Thoracic aorta (tissue), 2 donors: ENCODE measurements around the gene PLCB3. TPM values are rescaled to one million over a fixed set of nuclear protein-coding genes. Genes with fewer than 3 reads are reported as not detected.

Source experiments
- ATAC-seq: fragments of 150-250 bp; one replicate; pipeline ENCODE4 v1.8.0; 2017; ENCODE audit warnings: low read depth; ENCODE audit not compliant: insufficient number of reproducible peaks, low FRiP score
- DNase-seq: peaks from one replicate; pipeline ENCODE4 v3.0.0-alpha.2; 2020; ENCODE audit warnings: low spot score
- H3K27ac ChIP-seq, 2 donors: fragments of 200-600 bp; sonication (generic); 1 replicate in 1 of 2; 2 replicates in 1 of 2; pipeline ENCODE4 v1.5.1; 2016; ENCODE audit warnings: mild to moderate bottlenecking in 2 of 2, moderate library complexity in 2 of 2
- H3K27me3 ChIP-seq: fragments of 200-600 bp; sonication (generic); replicated peaks from 2 replicates; pipeline ENCODE4 v1.6.0; 2016; ENCODE audit warnings: mild to moderate bottlenecking; ENCODE audit not compliant: insufficient read depth
- H3K36me3 ChIP-seq: fragments of 200-600 bp; sonication (generic); one replicate; pipeline ENCODE4 v1.5.1; 2016
- H3K4me1 ChIP-seq, 2 donors: fragments of 200-600 bp; sonication (generic); 1 replicate in 1 of 2; 2 replicates in 1 of 2; pipeline versions ENCODE4 v1.5.1 to v1.6.0; 2016; ENCODE audit warnings: low read depth in 2 of 2, mild to moderate bottlenecking in 1 of 2; ENCODE audit not compliant: control insufficient read depth in 1 of 2
- H3K4me3 ChIP-seq: fragments of 200-600 bp; sonication (generic); 2 replicates; pipeline ENCODE4 v1.5.1; 2016; ENCODE audit warnings: mild to moderate bottlenecking
- H3K9me3 ChIP-seq: fragments of 200-600 bp; sonication (generic); 2 replicates; pipeline ENCODE4 v1.5.1; 2016
- total RNA-seq, 2 donors: library from RNA; depleted of rRNA; stranded (reverse); fragments of >200 nt; gene quantifications; one replicate each; pipeline versions ENCODE4 v1.1.0 to v1.2.3, GENCODE V29; 2016
- TF ChIP-seq, protein P1 (sequence below): fragments of 200-600 bp; sonication (generic); IDR thresholded peaks from one replicate; pipeline ENCODE4 v1.5.1; 2019; ENCODE audit warnings: antibody characterized with exemption

The PLCB3 gene
- total RNA-seq, 2 donors from 2014 or later: 31.5 to 39.7 TPM

DNA sequence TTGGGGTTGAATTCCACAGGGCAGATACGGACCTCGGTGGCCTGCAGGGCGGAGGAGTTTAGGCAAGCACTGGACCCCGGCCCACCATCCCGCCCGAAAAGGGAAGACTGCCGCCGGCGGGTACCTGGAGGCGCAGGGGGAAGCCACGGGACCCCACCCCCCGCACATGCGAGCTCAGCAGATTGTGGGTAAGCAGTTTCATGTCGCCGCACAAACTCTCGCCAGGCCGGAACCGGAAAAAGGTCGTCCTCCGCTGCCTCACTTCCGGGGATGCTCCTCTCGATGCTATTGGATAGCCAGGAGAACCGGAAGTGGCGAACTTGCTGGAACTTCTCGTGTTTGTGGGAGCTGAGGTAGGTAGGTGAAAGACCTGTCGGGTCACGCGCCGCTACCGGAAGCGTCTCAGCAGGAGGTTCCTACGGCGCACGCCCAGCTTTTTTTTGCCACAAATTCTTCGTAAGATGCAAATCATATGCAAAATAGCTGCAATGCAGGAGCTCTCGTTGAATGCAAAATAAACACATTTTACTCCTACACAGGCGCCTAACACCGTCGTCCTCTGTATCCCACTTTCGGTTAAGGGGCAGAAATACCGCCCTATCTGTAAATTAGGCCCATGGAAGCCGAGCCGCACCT is 66.1 kb downstream of the PLCB3 start, which contains the start of gene TRMT112:
Gene TRMT112 (minus strand): TSS at position 235 of the 636 bp plus-strand sequence. CDS start 33 bp downstream, at position 202.
- Histone ChIP-seq H3K4me3 (peak within 1 kb of the TSS; percentile 79), H3K36me3 (peaks cover 10% of the 10 kb centered on the region), H3K27me3 (no peaks in the 10 kb centered on the region), H3K4me1 (peaks cover 8 to 19% of the 10 kb centered on the region in 2 donors), H3K27ac (peak within 1 kb of the TSS; percentile 97 to 100), H3K9me3 (no peaks in the 10 kb centered on the region)
- DNase-seq (peak; percentile 96), ATAC-seq (peak; percentile 88)
- TF ChIP-seq, protein P1, sequence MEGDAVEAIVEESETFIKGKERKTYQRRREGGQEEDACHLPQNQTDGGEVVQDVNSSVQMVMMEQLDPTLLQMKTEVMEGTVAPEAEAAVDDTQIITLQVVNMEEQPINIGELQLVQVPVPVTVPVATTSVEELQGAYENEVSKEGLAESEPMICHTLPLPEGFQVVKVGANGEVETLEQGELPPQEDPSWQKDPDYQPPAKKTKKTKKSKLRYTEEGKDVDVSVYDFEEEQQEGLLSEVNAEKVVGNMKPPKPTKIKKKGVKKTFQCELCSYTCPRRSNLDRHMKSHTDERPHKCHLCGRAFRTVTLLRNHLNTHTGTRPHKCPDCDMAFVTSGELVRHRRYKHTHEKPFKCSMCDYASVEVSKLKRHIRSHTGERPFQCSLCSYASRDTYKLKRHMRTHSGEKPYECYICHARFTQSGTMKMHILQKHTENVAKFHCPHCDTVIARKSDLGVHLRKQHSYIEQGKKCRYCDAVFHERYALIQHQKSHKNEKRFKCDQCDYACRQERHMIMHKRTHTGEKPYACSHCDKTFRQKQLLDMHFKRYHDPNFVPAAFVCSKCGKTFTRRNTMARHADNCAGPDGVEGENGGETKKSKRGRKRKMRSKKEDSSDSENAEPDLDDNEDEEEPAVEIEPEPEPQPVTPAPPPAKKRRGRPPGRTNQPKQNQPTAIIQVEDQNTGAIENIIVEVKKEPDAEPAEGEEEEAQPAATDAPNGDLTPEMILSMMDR: no peak

- peak within 1 kb of the TSS; percentile 79 for H3K4me3 ChIP-seq
- H3K27me3 ChIP-seq: no peaks in the 10 kb centered on the region
- peaks cover 8 to 19% of the 10 kb centered on the region in 2 donors for H3K4me1 ChIP-seq
- peak within 1 kb of the TSS; percentile 97 to 100 for H3K27ac ChIP-seq
- ATAC-seq: peak; percentile 73
- DNase-seq: peak; percentile 90
- H3K36me3 ChIP-seq: peaks cover 10% of the 10 kb centered on the region
- no peaks in the 10 kb centered on the region for H3K9me3 ChIP-seq
- TF ChIP-seq, protein P1: peak; percentile 13
Measured at GRCh38 chr11:64317961-64318765, 66.8 kb downstream of the PLCB3 start, which contains the start of gene PRDX5. TSS of gene PRDX5 (plus strand) at chr11:64318121. CDS start at chr11:64318216, 95 bp downstream.

Other genes with a start within 250 kb of the PLCB3 start
- gene FLRT1, start 215.6 kb upstream of the PLCB3 start, total RNA-seq: under 1 TPM in 1 of 2 donors, not detected in 1; 0.41 TPM
- gene MACROD1, start 85.4 kb upstream of the PLCB3 start, total RNA-seq: 10 to 100 TPM; 15.8 to 17.6 TPM
- 10 to 100 TPM; 74.7 to 91.2 TPM for gene STIP1, start 65.4 kb upstream of the PLCB3 start, total RNA-seq
- 10 to 100 TPM; 47.2 to 66.6 TPM for gene FERMT3, start 44.8 kb upstream of the PLCB3 start, total RNA-seq
- 10 to 100 TPM; 67.2 to 95.3 TPM for gene TRPT1, start 25.3 kb upstream of the PLCB3 start, total RNA-seq
- 10 to 100 TPM; 52.3 to 61.6 TPM for gene NUDT22, start 25.3 kb upstream of the PLCB3 start, total RNA-seq
- 10 to 100 TPM; 13.5 to 53.2 TPM for gene DNAJC4, start 21.0 kb upstream of the PLCB3 start, total RNA-seq
- gene VEGFB, start 16.9 kb upstream of the PLCB3 start, total RNA-seq: 100 to 1,000 TPM in 1 of 2 donors, 10 to 100 TPM in 1; 81.8 to 107 TPM
- gene FKBP2, start 10.4 kb upstream of the PLCB3 start, total RNA-seq: 10 to 100 TPM; 51.7 to 53.0 TPM
- 100 to 1,000 TPM in 1 of 2 donors, 10 to 100 TPM in 1; 75.3 to 122 TPM for gene PPP1R14B, start 4.6 kb upstream of the PLCB3 start, total RNA-seq
- gene BAD, start 33.1 kb downstream of the PLCB3 start, total RNA-seq: 10 to 100 TPM; 39.2 to 83.8 TPM
- 10 to 100 TPM in 1 of 2 donors, 1 to 10 TPM in 1; 8.7 to 19.0 TPM for gene GPR137, start 34.3 kb downstream of the PLCB3 start, total RNA-seq
- not detected for gene KCNK4, start 39.8 kb downstream of the PLCB3 start, total RNA-seq
- not detected for gene CATSPERZ, start 48.8 kb downstream of the PLCB3 start, total RNA-seq
- 10 to 100 TPM; 33.4 to 46.0 TPM for gene ESRRA, start 54.0 kb downstream of the PLCB3 start, total RNA-seq
- gene TRMT112, start 66.0 kb downstream of the PLCB3 start, total RNA-seq: 100 to 1,000 TPM; 157 to 218 TPM
- gene PRDX5, start 66.6 kb downstream of the PLCB3 start, total RNA-seq: 100 to 1,000 TPM in 1 of 2 donors, 10 to 100 TPM in 1; 91.1 to 136 TPM
- gene CCDC88B, start 88.7 kb downstream of the PLCB3 start, total RNA-seq: 10 to 100 TPM; 10.3 to 19.0 TPM
- gene RPS6KA4, start 107.6 kb downstream of the PLCB3 start, total RNA-seq: 10 to 100 TPM; 42.5 to 50.0 TPM